GM18526 (cell line): ENCODE measurements around the gene FAM163A.

Experiments used
- POLR2A ChIP-seq: IDR thresholded peaks from 3 replicates; pipeline ENCODE4 v1.6.1; 2011; ENCODE audit not compliant: insufficient read length; ENCODE audit errors: extremely low read depth

FAM163A gene

DNA sequence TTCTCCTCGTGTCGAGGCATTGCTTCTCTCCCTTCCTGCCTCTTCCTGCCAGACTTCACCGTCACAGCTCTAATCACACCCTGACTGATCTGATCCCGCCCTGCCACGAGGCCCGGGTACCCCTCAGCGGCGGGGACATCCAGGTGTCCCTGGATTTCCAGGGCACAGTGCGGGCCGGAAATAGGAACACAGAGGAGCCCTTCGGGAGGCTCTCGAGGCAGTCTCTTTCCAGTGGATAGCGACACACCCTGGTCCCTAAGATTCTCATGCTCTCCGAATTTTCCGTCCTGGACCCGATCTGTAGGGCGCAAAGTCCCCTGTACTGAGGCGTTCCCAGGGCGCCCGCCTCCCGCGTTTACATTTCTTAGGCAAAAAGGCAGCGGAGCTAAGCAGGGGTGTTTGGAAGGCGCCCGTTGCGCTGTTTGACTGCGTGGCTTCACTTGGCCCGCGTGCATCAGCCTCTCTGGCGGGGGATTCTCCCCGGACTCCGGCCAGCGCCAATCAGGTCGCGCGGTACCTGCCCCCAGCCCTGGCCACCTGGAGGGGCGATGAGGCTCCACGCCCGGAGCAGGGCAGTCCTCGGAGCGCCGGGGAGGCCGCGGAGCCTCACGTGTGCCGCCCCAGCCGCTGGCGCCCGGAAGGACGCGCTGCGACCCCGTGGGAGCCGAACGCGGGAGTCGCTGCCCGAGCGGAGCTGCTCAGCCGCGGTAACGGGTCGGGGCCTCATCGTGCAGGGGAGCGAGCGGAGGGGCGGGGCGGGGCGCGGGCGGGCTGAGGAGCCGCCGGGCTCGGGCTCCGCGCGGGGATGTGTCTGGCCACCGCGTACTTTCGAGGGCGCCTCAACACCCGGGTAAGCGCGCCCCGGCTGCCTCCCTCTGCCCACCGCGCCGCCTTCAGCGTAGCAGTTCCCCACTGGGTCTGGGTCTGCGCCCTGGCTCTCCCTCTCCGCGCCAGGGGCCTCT lies at the start of gene FAM163A:
FAM163A (plus strand) TSS at position 575 of the 962 bp plus-strand sequence. CDS start 69,807 bp downstream, outside the sequence.
- TF ChIP-seq POLR2A, result no peak

DNA sequence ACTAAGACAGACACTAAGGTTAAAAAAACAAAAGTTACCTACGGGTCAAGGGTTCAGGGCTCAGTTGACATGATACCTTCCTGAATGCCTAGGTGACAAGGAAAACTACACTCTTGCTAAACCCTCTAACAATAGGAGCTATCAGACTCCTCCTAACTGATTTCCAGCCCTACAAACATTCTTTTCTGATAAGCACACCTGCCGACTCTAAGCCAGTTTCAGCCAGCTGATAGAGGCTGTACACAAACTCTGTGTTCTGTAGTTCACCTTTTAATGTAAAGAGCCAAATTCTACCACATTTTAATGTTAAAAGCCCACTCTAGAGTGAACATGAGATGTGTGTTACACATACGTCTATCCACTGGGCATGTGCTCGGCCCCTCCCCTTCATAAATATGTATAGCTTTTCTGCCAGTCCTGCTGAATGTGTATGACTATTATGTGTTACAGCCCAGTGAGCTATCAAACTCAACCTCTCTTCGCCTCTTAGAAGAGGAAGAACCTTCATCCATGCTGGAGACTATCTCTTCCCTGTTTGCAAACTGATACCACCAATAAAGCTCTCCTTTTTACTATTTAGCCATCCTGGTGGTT lies 40.0 kb upstream of the FAM163A start:
- no peak for TF ChIP-seq POLR2A

DNA sequence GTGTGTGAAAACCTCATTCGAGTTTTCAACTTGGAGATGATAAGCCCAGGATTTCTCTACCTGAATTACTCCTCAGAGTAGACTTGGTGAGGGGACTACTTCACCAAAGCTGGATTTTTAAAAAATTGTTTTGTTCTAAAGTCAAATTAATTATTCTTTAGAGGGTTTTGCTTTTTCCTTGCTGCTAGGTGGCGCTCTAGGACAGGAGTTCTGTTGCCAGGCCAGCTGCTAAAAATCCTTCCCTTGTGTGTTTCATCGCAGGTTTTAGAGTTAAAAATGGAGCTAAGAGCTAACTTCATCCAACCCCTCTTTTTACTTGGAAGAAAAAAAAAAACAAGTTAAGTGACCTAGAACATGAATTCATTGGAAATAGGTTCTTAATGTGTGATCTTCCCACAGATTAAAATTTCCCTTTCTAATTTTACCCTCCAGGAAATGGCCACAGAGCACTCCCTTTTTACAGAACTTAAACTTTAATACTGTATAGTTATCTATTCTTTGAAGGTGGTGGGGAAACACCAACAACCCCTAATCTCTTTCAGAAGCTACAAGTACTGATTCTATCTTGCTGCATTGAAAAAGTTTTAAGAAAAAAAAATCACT lies 36.7 kb upstream of the FAM163A start:
- no peak for TF ChIP-seq POLR2A

DNA sequence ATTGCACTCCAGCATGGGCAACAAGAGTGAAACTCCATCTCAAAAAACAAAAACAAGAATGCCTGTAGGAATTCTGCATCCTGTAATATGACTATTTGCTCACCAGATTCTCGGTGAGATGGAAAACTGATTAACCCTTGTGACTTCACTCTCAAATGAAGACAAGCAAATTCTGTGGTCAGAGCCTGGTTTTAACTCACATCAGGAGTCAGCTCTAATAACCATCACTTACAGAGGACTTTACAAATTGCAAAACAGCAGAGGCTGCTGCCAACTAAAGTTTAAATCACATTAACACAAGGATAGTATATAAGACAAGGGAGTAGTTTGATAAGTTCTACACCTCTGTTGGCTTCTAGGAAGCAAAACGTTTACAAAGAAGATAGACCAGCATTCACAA lies 35.7 kb upstream of the FAM163A start:
- no peak for TF ChIP-seq POLR2A

DNA sequence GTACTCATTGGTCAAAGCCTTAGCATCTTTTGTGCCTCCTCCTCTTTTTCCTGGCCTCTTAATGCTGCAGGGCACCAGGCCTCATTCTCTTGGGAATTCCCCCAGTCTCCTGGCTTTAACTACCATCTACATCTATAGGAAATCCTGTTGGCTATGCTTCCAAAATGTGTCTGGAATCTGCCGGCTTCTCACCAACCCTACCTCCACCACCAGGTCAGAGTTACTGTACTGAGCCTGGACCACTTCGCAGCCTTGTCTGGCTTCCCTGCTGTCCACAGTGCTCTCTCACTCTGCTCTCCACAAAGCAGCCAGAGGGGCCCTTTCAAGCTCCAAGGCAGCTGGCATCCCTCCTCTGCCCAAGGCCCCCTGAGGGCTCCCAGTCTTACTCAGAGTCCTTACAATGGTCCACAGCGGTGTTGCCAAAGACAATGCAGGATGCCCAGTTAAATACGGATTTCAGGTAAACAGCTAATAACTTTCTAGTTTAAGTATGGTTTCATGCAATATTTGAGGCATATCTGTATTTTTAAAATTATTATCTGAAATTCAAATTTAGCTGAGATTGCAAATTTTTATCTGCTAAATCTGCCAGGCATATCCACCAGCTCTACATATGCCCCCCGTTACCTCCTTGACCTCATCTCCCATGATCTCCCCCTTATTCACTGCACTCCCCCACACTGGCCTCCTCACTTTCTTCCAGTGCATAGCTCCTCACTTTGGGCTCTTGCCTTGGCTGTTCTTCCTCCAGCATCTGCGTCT lies 34.5 kb upstream of the FAM163A start:
- TF ChIP-seq POLR2A, result no peak

DNA sequence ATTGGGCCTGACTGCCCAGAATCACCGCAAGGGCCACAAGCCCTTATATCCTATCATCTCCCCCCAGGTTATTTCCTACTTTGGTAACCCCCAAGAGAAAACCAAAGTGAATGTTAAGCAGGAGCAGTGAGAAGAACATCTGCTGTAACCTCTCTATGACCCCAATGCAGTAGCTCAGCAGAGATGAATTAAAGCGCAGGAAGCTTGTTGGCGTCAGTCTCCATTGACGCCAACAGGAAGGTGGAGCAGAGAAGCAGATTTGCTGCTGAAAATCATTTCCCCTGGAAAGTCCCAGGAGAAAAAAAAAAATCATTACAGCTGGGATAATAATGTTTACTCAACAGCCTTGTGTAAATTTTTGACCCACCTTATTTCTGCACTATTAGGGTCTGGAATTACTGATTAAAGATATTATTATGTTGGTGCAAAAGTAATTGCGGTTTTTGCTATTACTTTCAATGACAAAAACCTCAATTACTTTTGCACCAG lies 33.2 kb upstream of the FAM163A start:
- TF ChIP-seq POLR2A, result no peak

DNA sequence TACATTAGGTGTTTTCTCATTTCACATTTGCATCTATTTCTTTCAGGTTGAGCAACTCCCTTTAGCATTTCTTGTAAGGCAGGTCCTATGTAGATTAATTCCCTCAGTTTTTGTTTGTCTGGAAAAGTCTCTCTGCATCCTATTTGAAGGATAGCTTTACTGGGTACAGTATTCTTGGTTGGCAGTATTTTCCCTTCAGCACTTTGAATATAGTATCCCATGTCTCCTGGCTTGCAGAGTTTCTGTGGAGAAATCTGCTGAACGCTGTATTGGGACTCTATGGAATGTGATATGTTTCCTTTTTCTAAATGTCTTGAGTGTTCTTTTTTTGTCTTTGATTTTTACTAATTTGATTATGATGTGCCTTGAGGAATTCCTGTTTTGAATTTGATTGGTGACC lies 28.9 kb upstream of the FAM163A start:
- TF ChIP-seq POLR2A, result no peak

DNA sequence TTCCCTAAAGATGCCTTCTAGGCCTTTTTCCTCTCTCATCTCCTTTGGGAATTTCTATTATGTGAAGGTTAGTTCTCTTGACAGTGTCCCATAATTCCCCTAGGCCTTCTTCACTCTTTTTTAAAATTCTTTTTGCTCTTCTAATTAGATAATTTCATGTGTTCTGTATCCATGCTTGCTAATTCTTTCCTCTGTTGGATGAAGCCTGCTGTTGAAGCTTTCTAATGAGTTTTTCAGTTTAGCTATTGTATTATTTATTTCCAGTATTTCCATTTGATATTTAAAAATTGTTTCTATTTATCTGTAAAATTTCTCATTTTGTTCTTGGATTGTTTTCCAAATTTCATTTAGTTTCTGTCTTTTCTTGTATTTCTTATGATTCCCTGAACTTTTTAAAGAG lies 28.5 kb upstream of the FAM163A start:
- TF ChIP-seq POLR2A, result no peak

DNA sequence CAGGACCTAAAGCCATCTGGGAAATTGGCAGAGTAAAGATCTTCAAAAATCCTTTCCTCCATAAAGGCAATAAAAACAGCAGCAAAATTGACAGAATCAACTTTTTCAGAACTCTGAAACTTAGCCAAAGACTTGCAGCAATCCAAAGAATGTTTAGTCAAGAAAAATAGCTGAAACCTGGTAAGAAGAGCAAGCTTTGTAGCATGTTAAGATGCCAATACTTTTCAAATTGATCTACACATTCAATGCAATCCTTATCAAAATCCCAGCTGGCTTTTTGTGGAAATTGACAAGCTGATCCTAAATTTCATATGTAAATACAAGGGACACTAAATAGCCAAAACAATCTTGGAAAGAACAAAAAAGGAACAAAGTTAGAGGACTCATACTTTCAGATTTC lies 23.8 kb upstream of the FAM163A start:
- TF ChIP-seq POLR2A, result no peak

DNA sequence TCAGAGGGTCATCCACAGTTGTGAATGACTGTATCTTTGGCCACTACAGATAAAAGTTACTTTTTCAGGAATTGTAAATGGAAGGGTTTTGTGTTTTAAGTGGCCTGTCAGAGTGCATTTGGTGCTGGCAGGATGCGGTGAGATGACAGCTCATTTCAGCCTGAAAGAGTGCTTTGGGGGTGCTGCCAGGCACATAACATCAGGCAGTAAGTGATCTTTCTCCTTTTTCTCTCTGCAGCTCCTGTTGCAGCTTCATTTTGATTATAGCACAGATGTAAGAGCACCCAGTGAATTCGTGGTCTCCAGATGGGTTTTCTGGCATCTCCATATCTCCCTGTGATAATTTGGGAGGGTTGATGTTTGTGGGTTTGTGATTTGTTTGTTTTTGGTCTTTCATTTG lies 14.8 kb upstream of the FAM163A start:
- TF ChIP-seq POLR2A, result no peak

DNA sequence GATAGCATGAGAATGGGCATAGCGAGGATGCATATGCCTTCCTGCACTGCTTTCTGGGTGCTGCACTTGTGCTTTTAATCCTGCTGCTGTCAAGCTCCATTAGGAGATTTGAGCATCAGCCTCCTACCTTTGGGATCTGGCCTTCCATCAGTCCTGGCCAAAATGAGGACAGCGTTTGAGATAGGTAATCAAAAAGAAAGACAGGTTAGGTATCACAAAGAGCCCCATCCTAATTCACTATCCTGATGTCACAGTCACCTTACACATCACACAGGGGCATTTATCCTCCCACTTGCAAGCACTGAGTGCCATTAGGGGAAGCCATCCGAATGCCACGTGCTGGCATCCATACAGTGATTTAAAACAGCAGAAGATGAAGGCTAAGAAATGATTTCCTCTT lies 13.2 kb upstream of the FAM163A start:
- no peak for TF ChIP-seq POLR2A

DNA sequence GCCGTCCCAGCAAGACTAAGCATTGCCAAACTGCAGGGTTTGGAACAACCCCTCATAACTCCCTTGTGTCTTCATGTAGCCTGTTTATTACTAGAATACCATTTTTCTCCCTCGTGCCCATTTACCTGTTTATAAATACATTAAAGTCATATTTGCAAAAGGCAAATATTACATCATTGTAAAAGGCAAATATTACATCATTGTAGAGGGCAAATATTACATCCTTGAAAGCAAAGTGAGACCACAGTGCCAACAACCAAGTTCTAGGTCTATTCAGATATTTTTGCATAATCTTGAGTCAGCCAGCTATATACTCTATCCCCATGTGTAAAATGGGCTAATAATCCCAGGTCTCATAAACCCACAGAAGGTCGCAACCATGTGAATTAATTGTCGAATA lies 11.4 kb upstream of the FAM163A start:
- no peak for TF ChIP-seq POLR2A

DNA sequence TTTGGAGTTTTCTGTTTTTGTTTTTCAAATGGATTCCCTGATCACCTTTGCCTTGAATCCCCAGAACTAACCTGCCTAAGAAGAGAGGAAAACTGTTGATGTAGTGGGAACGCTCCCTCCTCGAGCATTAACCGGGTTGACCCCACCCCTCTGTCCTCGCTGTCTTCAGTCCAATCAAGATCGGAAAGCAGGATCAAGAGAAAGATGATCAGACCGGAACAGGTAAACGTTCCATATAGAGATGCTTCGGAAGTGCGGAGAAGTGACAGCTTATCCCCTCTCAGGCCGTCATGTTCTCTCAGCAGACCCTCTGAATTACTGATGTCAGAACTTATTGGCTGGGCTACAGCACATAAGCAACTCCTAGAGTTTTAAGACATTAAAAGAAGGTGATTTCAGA lies 800 bp upstream of the FAM163A start:
- no peak for TF ChIP-seq POLR2A

DNA sequence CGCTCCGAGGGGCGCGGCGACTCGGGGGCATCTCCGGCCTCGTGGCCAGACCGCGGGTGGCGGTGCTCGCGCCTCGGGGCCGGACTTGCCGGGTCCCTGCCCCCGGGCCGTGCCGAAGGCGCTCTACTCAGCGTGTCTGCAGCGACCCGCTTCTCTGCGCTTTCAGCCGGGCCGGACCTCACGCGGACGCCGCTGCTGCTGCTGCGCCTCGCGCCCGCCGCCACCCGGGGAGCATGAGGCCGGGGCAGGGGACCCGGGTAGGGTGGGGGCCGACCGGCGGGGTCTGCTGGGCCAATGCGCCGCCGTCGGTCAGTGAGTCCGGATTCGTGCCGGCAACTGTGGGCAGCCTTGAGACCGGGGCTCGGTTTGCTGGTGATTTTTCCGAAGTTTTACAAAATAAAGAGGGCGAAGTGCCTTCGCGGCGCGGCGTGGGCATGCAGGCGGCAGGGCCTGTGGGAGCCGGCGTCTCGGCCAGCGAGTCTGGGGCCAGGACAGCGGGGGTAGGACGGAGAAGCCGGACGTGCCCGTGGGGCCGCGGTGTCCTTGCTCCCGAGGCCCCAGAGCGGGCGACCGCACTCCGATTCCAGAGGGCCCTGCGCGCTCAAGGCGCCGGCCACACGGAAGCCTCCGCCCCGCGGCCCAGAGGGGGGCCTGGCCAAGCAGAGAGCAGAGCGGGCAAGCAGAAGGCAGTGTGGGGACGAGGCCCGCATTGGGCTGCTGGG lies 749 bp downstream of the FAM163A start:
- TF ChIP-seq POLR2A, result no peak

DNA sequence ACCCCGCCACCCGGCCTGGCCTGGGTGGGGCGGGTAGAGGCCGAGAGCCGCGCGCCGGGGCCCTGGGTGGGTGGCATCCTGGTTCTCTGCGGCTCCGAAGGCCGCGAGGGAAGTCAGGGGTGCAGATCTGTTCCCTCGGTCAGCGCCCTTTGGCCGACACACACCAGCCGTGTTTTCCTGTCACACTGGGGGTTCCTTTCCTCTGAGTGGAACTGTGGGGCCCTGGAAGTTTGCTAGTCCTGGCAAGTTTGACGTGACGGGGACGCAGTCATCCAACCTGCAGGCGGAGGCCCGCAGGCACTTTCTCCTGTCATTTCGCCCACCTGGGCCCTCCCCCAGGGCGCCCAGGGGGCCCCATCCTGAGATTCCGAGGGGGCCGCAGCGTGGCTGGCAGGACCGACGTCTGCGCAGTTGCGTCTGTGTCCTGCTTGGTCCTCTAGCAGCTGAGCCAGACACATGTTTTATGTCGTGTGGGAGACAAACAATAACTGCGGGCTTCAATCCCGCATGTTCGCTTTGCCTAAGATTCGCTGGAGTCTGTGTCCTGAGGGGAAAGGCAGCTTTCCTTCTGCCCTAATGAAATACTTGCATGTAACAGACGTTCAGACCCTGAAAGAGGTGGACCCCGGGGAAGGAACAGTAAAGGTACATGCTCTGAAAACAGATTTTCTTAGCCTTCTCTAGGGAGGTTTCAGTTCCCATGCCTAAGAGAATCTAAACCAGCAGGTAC lies 1.5 kb downstream of the FAM163A start:
- no peak for TF ChIP-seq POLR2A
